Heart left ventricle (tissue), 16 donors: ENCODE results near the gene FOXE3. TPM values are rescaled to one million over a fixed set of nuclear protein-coding genes. Genes with fewer than 3 reads are reported as not detected.
"Not testable (repeated sequence)": the region's sequence is repeated elsewhere in the genome, so short reads cannot be mapped to it uniquely, and the experiment has no call there.

Source experiments
- ATAC-seq, 4 donors: fragments of 200-7000 bp; cut with Tn5 transposase; one replicate each; pipeline ENCODE4 v1.9.1; 2020 to 2022; ENCODE audit warnings: moderate library complexity in 4 of 4, mild to moderate bottlenecking in 3 of 4, moderate number of reproducible peaks in 1 of 4
- DNase-seq, 5 donors: peaks; one replicate each; pipeline ENCODE4 v3.0.0-alpha.2; 2020
- H3K27ac ChIP-seq, 12 donors: fragments of 200-600 bp; sonication (generic) in 4 of 12; one replicate each; pipeline versions ENCODE4 v1.5.0 to v1.8.0; 2016 to 2022; ENCODE audit warnings: mild to moderate bottlenecking in 2 of 12
- H3K27me3 ChIP-seq, 9 donors: fragments of 200-600 bp; sonication (generic) in 2 of 9; one replicate each; pipeline versions ENCODE4 v1.5.1 to v1.8.0; 2016 to 2022; ENCODE audit warnings: mild to moderate bottlenecking in 3 of 9
- H3K36me3 ChIP-seq, 9 donors: fragments of 200-600 bp; sonication (generic) in 2 of 9; one replicate each; pipeline versions ENCODE4 v1.5.0 to v1.8.0; 2018 to 2022; ENCODE audit warnings: mild to moderate bottlenecking in 2 of 9
- H3K4me1 ChIP-seq, 12 donors: fragments of 200-600 bp; sonication (generic) in 4 of 12; one replicate each; pipeline versions ENCODE4 v1.5.0 to v1.8.0; 2016 to 2022; ENCODE audit warnings: mild to moderate bottlenecking in 3 of 12
- H3K4me3 ChIP-seq, 12 donors: fragments of 200-600 bp; sonication (generic) in 4 of 12; one replicate each; pipeline versions ENCODE4 v1.5.0 to v1.8.0; 2017 to 2022; ENCODE audit warnings: mild to moderate bottlenecking in 9 of 12, moderate library complexity in 4 of 12
- H3K9me3 ChIP-seq, 12 donors: fragments of 200-600 bp; sonication (generic) in 4 of 12; one replicate each; pipeline versions ENCODE4 v1.5.0 to v1.8.0; 2016 to 2022; ENCODE audit warnings: mild to moderate bottlenecking in 1 of 12
- CTCF ChIP-seq, 12 donors: fragments of 200-600 bp; sonication (generic) in 4 of 12; IDR thresholded peaks; one replicate each; pipeline versions ENCODE4 v1.5.0 to v1.8.0; 2018 to 2022; ENCODE audit warnings: antibody characterized with exemption in 12 of 12, mild to moderate bottlenecking in 5 of 12
- POLR2A ChIP-seq, 2 donors: fragments of 450-650 bp; IDR thresholded peaks; one replicate each; pipeline ENCODE4 v1.6.1; 2017; ENCODE audit warnings: antibody characterized with exemption in 2 of 2, mild to moderate bottlenecking in 2 of 2, moderate library complexity in 2 of 2
- WGBS, 4 donors: extraction: QIAGEN DNeasy Blood & Tissue Kit in 2 of 4; methylation state at CpG; one replicate each; pipeline versions ENCODE4 v1.1.5 to v1.1.7; 2013 to 2018; 5-methylcytosine and 5-hydroxymethylcytosine counted together
- intact Hi-C, 10 donors: fragments of 100-400 bp; cut with DNase I; formaldehyde crosslinking; loops; one replicate each; pipeline versions ENCODE4 v1.11.1 to v1.14.2; 2022
- polyA plus RNA-seq, 2 donors: library from polyadenylated mRNA; stranded (reverse); fragments of 200-250 nt; gene quantifications; one replicate each; pipeline ENCODE4 v1.2.3, GENCODE V29; 2013
- total RNA-seq, 9 donors: library from RNA; depleted of rRNA in 2 of 9; stranded (reverse); fragments of >200 nt in 2 of 9; fragmentation: NEBNext Ultra II Directional in 3 of 9; extraction: Animal tissue kit (Norgen Biotek cat#: 25700) in 3 of 9; gene quantifications; one replicate each; pipeline versions ENCODE4 v1.1.0 to v1.2.4, GENCODE V29; 2016 to 2023
- donor health status: ischemic (EF 13 %, LVEDD 7.1; RV severe dilation, severe dysfunction).
- donor health status: healthy with polysubstance abuse.
- donor health status: DM: no; HTN: yes; CAD: no.
- donor health status: DM: no; HTN: no; CAD: no.
- donor health status: ischemic (EF 25% LVEDD 6.9; RV normal size, moderate dysfunction).
- donor health status: ischemic (EF 25% LVEDD 5.7; RV mildly dilated, moderate dysfunction).
- donor health status: healthy.
- donor health status: DM: yes; HTN: yes; CAD: no.
- donor health status: ischemic (EF 35%, LVEDD 5.7; RV mildly dilated, moderate dysfunction).
- donor health status: nonischemic (EF 11% LVEDD 7.7; RV severe dilation, severe dysfunction).
- donor health status: DM: yes; HTN: yes; CAD: no.
- donor health status: PGD.
- donor health status: ischemic (EF 29% LVEDD 5.4; RV normal size, mild dysfunction).
- donor health status: nonischemic (EF 23%, LVEDD 6.1; RV moderate dilation, normal function).

FOXE3 gene
- total and polyA plus RNA-seq, 11 donors: not detected

GRCh38 chr1:47456250-47456649 lies 40.2 kb downstream of the FOXE3 start:
- H3K4me1 ChIP-seq: no peaks in the 10 kb centered on the region
- no peak for ATAC-seq
- no peaks in the 10 kb centered on the region for H3K36me3 ChIP-seq
- H3K4me3 ChIP-seq: no peak overlapping the region
- DNase-seq: no peak
- H3K27ac ChIP-seq: no peak overlapping the region
- peaks cover 10 to 90% (median 60%) of the 10 kb centered on the region in 9 donors for H3K27me3 ChIP-seq
- 71 to 80% (median 75%) methylated on average over 4 of the region's 4 CpGs for WGBS, 4 donors
- intact Hi-C loops: no loop called here
- no peak for TF ChIP-seq CTCF (IDR thresholded peaks at IDR 0.05)
- H3K9me3 ChIP-seq: no peaks in the 10 kb centered on the region

GRCh38 chr1:47457547-47457946 lies 41.5 kb downstream of the FOXE3 start:
- H3K9me3 ChIP-seq, H3K4me1 ChIP-seq, H3K36me3 ChIP-seq, DNase-seq, H3K4me3 ChIP-seq, H3K27ac ChIP-seq, intact Hi-C loops, ATAC-seq: not testable (repeated sequence)
- WGBS, 4 donors: 78 to 83% (median 80%) methylated on average over 16 of the region's 16 CpGs
- H3K27me3 ChIP-seq: peaks cover 5 to 90% (median 59%) of the 10 kb centered on the region in 9 donors

GRCh38 chr1:47459253-47459788 lies 43.2 kb downstream of the FOXE3 start:
- TF ChIP-seq CTCF (IDR thresholded peaks at IDR 0.05): no peak
- no peak for TF ChIP-seq POLR2A (IDR thresholded peaks at IDR 0.05)
- Histone ChIP-seq H3K4me3 (no peak overlapping the region), H3K27me3 (peaks cover 0 to 88% (median 57%) of the 10 kb centered on the region in 9 donors), H3K9me3 (no peaks in the 10 kb centered on the region), H3K4me1 (no peaks in the 10 kb centered on the region), H3K36me3 (no peaks in the 10 kb centered on the region), H3K27ac (no peak overlapping the region)
- intact Hi-C loops: no loop called here
- ATAC-seq (no peak), DNase-seq (no peak)
- 25 to 32% (median 30%) methylated on average over 11 of the region's 11 CpGs for WGBS, 4 donors

- TF ChIP-seq POLR2A (IDR thresholded peaks at IDR 0.05) (no peak), CTCF (IDR thresholded peaks at IDR 0.05) (no peak)
- ATAC-seq (no peak), DNase-seq (no peak)
- no peaks in the 10 kb centered on the region for H3K4me1 ChIP-seq
- no peaks in the 10 kb centered on the region for H3K36me3 ChIP-seq
- intact Hi-C loops: no loop called here
- WGBS, 4 donors: 12 to 28% (median 19%) methylated on average over 5 of the region's 5 CpGs
- no peak overlapping the region for H3K27ac ChIP-seq
- H3K4me3 ChIP-seq: no peak overlapping the region
- H3K9me3 ChIP-seq: no peaks in the 10 kb centered on the region
- peaks cover 0 to 86% (median 51%) of the 10 kb centered on the region in 9 donors for H3K27me3 ChIP-seq
Observed at GRCh38 chr1:47460040-47460439, 44.0 kb downstream of the FOXE3 start.

- H3K27me3 ChIP-seq: peaks cover 0 to 86% (median 50%) of the 10 kb centered on the region in 9 donors
Observed at GRCh38 chr1:47460456-47460855, 44.4 kb downstream of the FOXE3 start.

More at GRCh38 chr1:47460456-47460855, 44.4 kb downstream of the FOXE3 start:
- Histone ChIP-seq H3K36me3 (no peaks in the 10 kb centered on the region), H3K4me1 (no peaks in the 10 kb centered on the region), H3K9me3 (no peaks in the 10 kb centered on the region), H3K27ac (no peak overlapping the region), H3K4me3 (no peak overlapping the region)
- TF ChIP-seq CTCF (IDR thresholded peaks at IDR 0.05) (no peak), POLR2A (IDR thresholded peaks at IDR 0.05) (no peak)
- DNase-seq (no peak), ATAC-seq (no peak)
- intact Hi-C loops: no loop called here
